Panc1 (cell line): Measurements from ENCODE around the gene C1orf116. TPM values are rescaled to one million over a fixed set of nuclear protein-coding genes. Genes with fewer than 3 reads are reported as not detected.

Experiments used
- ATAC-seq: fragments of 200-7000 bp; cut with Tn5 transposase; 2 replicates; pipeline ENCODE4 v1.9.1; 2020; ENCODE audit warnings: mild to moderate bottlenecking, moderate library complexity
- BruUV-seq: library from RNA; stranded (reverse); fragments of 400-500 nt; replicated peaks from 2 replicates; lab custom pipeline; 2021; lab: Mats Ljungman, UMichigan
- CTCF ChIA-PET: fragments of 300-600 bp; sonication (Branson Sonifier 250); formaldehyde crosslinking; loops from one replicate; lab custom pipeline; 2022; ENCODE audit warnings: antibody characterized with exemption; lab: Charles Lee
- POLR2A ChIA-PET: fragments of 300-600 bp; sonication (Branson Sonifier 250); formaldehyde crosslinking; loops from one replicate; lab custom pipeline; 2022; ENCODE audit warnings: antibody characterized with exemption; lab: Charles Lee
- DNase-seq: peaks from one replicate; pipeline ENCODE4 v3.0.0-alpha.2; 2010; ENCODE audit warnings: low read depth, low spot score
- H3K27ac ChIP-seq: 2 replicates; pipeline ENCODE4 v1.5.1; 2011; ENCODE audit warnings: mild to moderate bottlenecking, low read length, inconsistent platforms
- H3K27me3 ChIP-seq: fragments of 200-500 bp; sonication (Bioruptor generic); 2 replicates; pipeline ENCODE4 v1.6.0; 2014; ENCODE audit warnings: low read length, inconsistent platforms; ENCODE audit not compliant: control insufficient read depth, insufficient read depth
- H3K36me3 ChIP-seq: fragments of 200-500 bp; sonication (Bioruptor generic); 2 replicates; pipeline ENCODE4 v1.5.1; 2014; ENCODE audit warnings: inconsistent platforms, mild to moderate bottlenecking, low read length, moderate library complexity; ENCODE audit not compliant: control insufficient read depth, insufficient read depth
- H3K4me1 ChIP-seq: 2 replicates; pipeline ENCODE4 v1.5.1; 2011; ENCODE audit warnings: inconsistent platforms, mild to moderate bottlenecking, low read length, moderate library complexity; ENCODE audit not compliant: control insufficient read depth, insufficient read depth
- H3K4me3 ChIP-seq, 2 experiments: 2 replicates each; pipeline ENCODE4 v1.5.1; 2011 to 2012; ENCODE audit warnings: low read depth in 2 of 2, low read length in 2 of 2, mild to moderate bottlenecking in 2 of 2, inconsistent platforms in 1 of 2, moderate library complexity in 1 of 2
- H3K9me3 ChIP-seq: fragments of 200-500 bp; sonication (Bioruptor generic); 2 replicates; pipeline ENCODE4 v1.5.1; 2014; ENCODE audit warnings: low read depth, mild to moderate bottlenecking, inconsistent platforms, low read length, moderate library complexity; ENCODE audit not compliant: control insufficient read depth, insufficient read depth
- POLR2AphosphoS5 ChIP-seq: IDR thresholded peaks from 2 replicates; pipeline ENCODE4 v1.6.1; 2012; ENCODE audit warnings: mild to moderate bottlenecking, low read depth, low read length, moderate library complexity
- REST ChIP-seq, 2 experiments: IDR thresholded peaks; 2 replicates each; pipeline ENCODE4 v1.6.1; 2011 to 2012; ENCODE audit warnings: low read depth in 2 of 2, control low read depth in 1 of 2, low read length in 1 of 2, mild to moderate bottlenecking in 1 of 2, moderate library complexity in 1 of 2; ENCODE audit not compliant: insufficient read depth in 1 of 2
- SIN3A ChIP-seq: IDR thresholded peaks from 2 replicates; pipeline ENCODE4 v1.6.1; 2012; ENCODE audit warnings: low read depth, mild to moderate bottlenecking, low read length, moderate library complexity, borderline replicate concordance; ENCODE audit not compliant: insufficient read depth
- TCF7L2 ChIP-seq: IDR thresholded peaks from 2 replicates; pipeline ENCODE4 v1.6.1; 2011; ENCODE audit warnings: mild to moderate bottlenecking, low read depth, low read length, inconsistent platforms
- in situ Hi-C: cut with HindIII; loops from 2 replicates; pipeline ENCODE4 v1.10.0; 2016; ENCODE audit warnings: low sequenced_read_pairs, low pct_unique_long_range_greater_than_20kb
- intact Hi-C: fragments of 100-400 bp; cut with micrococcal nuclease; formaldehyde crosslinking; loops from one replicate; pipeline ENCODE4 v1.10.0; 2022; ENCODE audit not compliant: unreplicated experiment
- total RNA-seq: library from RNA; stranded (reverse); gene quantifications from one replicate; pipeline ENCODE4 v1.2.1, GENCODE V29; 2021; ENCODE audit not compliant: unreplicated experiment
- TF ChIP-seq, protein P1 (sequence below): fragments of 450-650 bp; IDR thresholded peaks from 2 replicates; pipeline ENCODE4 v1.5.1; 2017; ENCODE audit warnings: mild to moderate bottlenecking

C1orf116 gene
- total RNA-seq, 1 experiment from 2014 or later: 0.08 TPM

DNA sequence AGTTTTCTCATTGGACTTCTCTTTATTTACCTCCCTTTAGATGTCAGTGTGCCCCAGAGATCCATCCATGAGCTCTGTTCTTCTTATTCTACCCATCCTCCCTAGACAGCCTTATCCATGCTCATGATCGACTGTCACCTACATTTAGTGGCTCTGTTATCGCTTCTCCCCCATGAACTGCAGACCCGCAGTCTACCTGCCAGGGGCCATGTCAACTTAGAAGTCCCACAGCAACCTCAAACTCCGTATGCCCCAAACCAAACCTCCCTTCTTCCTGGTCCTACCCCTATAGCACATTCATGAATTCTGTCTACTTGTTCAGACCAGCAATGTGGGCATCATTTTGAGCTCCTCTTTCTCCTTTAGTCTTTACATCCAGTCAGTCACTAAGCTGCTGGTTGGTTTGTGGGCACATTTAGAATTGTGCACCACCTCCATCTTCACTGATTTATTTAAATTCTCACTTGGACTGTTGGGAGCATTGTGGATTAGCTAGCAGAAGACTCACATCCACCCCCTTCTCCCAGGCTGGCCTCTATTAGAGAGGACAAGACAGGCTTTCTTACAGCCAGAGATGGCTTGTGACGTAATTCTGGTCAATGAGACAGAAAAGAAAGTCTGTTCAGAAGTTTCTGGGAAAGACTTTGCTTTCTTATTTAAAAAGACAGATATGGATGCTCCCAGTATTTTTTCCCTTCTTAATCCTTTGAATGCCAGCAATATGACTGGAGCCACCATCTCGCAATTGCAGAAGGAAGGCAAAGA lies 19.1 kb downstream of the C1orf116 start:
- CTCF ChIA-PET: no interaction called here
- Histone ChIP-seq H3K27ac (no peak overlapping the region), H3K9me3 (no peaks in the 10 kb centered on the region), H3K36me3 (no peaks in the 10 kb centered on the region), H3K27me3 (peaks cover 13% of the 10 kb centered on the region), H3K4me3 (no peak overlapping the region), H3K4me1 (no peaks in the 10 kb centered on the region)
- DNase-seq: no peak
- in situ Hi-C loops (no loop called here), intact Hi-C loops (no loop called here)
- ATAC-seq: no peak
- no peak for TF ChIP-seq POLR2AphosphoS5
- TF ChIP-seq, protein P1, sequence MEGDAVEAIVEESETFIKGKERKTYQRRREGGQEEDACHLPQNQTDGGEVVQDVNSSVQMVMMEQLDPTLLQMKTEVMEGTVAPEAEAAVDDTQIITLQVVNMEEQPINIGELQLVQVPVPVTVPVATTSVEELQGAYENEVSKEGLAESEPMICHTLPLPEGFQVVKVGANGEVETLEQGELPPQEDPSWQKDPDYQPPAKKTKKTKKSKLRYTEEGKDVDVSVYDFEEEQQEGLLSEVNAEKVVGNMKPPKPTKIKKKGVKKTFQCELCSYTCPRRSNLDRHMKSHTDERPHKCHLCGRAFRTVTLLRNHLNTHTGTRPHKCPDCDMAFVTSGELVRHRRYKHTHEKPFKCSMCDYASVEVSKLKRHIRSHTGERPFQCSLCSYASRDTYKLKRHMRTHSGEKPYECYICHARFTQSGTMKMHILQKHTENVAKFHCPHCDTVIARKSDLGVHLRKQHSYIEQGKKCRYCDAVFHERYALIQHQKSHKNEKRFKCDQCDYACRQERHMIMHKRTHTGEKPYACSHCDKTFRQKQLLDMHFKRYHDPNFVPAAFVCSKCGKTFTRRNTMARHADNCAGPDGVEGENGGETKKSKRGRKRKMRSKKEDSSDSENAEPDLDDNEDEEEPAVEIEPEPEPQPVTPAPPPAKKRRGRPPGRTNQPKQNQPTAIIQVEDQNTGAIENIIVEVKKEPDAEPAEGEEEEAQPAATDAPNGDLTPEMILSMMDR: no peak
- TF ChIP-seq REST (IDR thresholded peaks at IDR 0.05; ENCODE audit: insufficient read depth in 1 of 2, low read depth in 2 of 2, low read length in 1 of 2): no peak
- TF ChIP-seq TCF7L2: no peak
- no peak for TF ChIP-seq SIN3A
- POLR2A ChIA-PET: no interaction called here
- BruUV-seq: no TSS peak

GRCh38 chr1:207010726-207011125 lies 21.8 kb downstream of the C1orf116 start:
- BruUV-seq: no TSS peak

More at GRCh38 chr1:207010726-207011125, 21.8 kb downstream of the C1orf116 start:
- Histone ChIP-seq H3K36me3 (no peaks in the 10 kb centered on the region), H3K4me1 (no peaks in the 10 kb centered on the region), H3K9me3 (no peaks in the 10 kb centered on the region), H3K27ac (no peak overlapping the region), H3K4me3 (no peak overlapping the region), H3K27me3 (peaks cover 13% of the 10 kb centered on the region)
- POLR2A ChIA-PET: interaction anchor here (0.7 kb wide), 1 partner anchor 37 kb away, joined by 4 read pairs; no protein-coding TSS in a partner anchor
- intact Hi-C loops (no loop called here), in situ Hi-C loops (no loop called here)
- no peak for DNase-seq
- ATAC-seq: no peak
- CTCF ChIA-PET: no interaction called here
- TF ChIP-seq, protein P1: no peak
- TF ChIP-seq TCF7L2 (no peak), POLR2AphosphoS5 (no peak), SIN3A (no peak), REST (IDR thresholded peaks at IDR 0.05; ENCODE audit: insufficient read depth in 1 of 2, low read depth in 2 of 2, low read length in 1 of 2) (no peak)
